ENCODE data around the gene RBFOX1.

RBFOX1 gene

GRCh38 chr16:7513429-7513828 is 180.8 kb downstream of the RBFOX1 start:
- Histone ChIP-seq H3K27ac (no peak overlapping the region), H3K4me3 (ENCODE audit: low read depth, low read length) (no peak overlapping the region), H3K36me3 (replicated peaks) (no peaks in the 10 kb centered on the region), H3K27me3 (replicated peaks) (no peaks in the 10 kb centered on the region)
- peak; percentile 13 for TF ChIP-seq CTCF (IDR thresholded peaks at IDR 0.05; ENCODE audit: low read depth, low read length, missing control alignments)
- no peak for DNase-seq
- in situ Hi-C loops (cut with HindIII; ENCODE audit: low pct_ligation_motif_present, low sequenced_read_pairs) = no loop called here

- Histone ChIP-seq H3K4me3 (ENCODE audit: low read depth, low read length) (no peak overlapping the region), H3K36me3 (replicated peaks) (no peaks in the 10 kb centered on the region), H3K27ac (no peak overlapping the region), H3K27me3 (replicated peaks) (no peaks in the 10 kb centered on the region)
- TF ChIP-seq CTCF (IDR thresholded peaks at IDR 0.05; ENCODE audit: low read depth, low read length, missing control alignments) = no peak
- no peak for DNase-seq
- in situ Hi-C loops (cut with HindIII; ENCODE audit: low pct_ligation_motif_present, low sequenced_read_pairs) = no loop called here
These were observed 182.9 kb downstream of the RBFOX1 start for GRCh38 chr16:7515543-7515942.

GRCh38 chr16:7517496-7517895 is 184.9 kb downstream of the RBFOX1 start:
- no peak overlapping the region for H3K27ac ChIP-seq
- no peaks in the 10 kb centered on the region for H3K36me3 ChIP-seq (replicated peaks)
- DNase-seq = no peak
- TF ChIP-seq CTCF (IDR thresholded peaks at IDR 0.05; ENCODE audit: low read depth, low read length, missing control alignments) = no peak
- no peak overlapping the region for H3K4me3 ChIP-seq (ENCODE audit: low read depth, low read length)
- in situ Hi-C loops (cut with HindIII; ENCODE audit: low pct_ligation_motif_present, low sequenced_read_pairs) = no loop called here
- no peaks in the 10 kb centered on the region for H3K27me3 ChIP-seq (replicated peaks)

GRCh38 chr16:7518158-7518557 is 185.5 kb downstream of the RBFOX1 start:
- H3K27me3 ChIP-seq (replicated peaks) = no peaks in the 10 kb centered on the region
- in situ Hi-C loops (cut with HindIII; ENCODE audit: low pct_ligation_motif_present, low sequenced_read_pairs) = no loop called here
- no peaks in the 10 kb centered on the region for H3K36me3 ChIP-seq (replicated peaks)
- no peak for DNase-seq
- H3K27ac ChIP-seq = no peak overlapping the region
- TF ChIP-seq CTCF (IDR thresholded peaks at IDR 0.05; ENCODE audit: low read depth, low read length, missing control alignments) = no peak
- H3K4me3 ChIP-seq (ENCODE audit: low read depth, low read length) = no peak overlapping the region

GRCh38 chr16:7521834-7522233 is 189.2 kb downstream of the RBFOX1 start:
- H3K4me3 ChIP-seq (ENCODE audit: low read depth, low read length) = no peak overlapping the region
- in situ Hi-C loops (cut with HindIII; ENCODE audit: low pct_ligation_motif_present, low sequenced_read_pairs) = no loop called here
- TF ChIP-seq CTCF (IDR thresholded peaks at IDR 0.05; ENCODE audit: low read depth, low read length, missing control alignments) = no peak
- H3K27ac ChIP-seq = no peak overlapping the region
- H3K36me3 ChIP-seq (replicated peaks) = no peaks in the 10 kb centered on the region
- DNase-seq = no peak
- no peaks in the 10 kb centered on the region for H3K27me3 ChIP-seq (replicated peaks)

- TF ChIP-seq CTCF (IDR thresholded peaks at IDR 0.05; ENCODE audit: low read depth, low read length, missing control alignments) = no peak
- no peak for DNase-seq
- Histone ChIP-seq H3K36me3 (replicated peaks) (no peaks in the 10 kb centered on the region), H3K27ac (no peak overlapping the region), H3K4me3 (ENCODE audit: low read depth, low read length) (no peak overlapping the region), H3K27me3 (replicated peaks) (no peaks in the 10 kb centered on the region)
- in situ Hi-C loops (cut with HindIII; ENCODE audit: low pct_ligation_motif_present, low sequenced_read_pairs) = no loop called here
These were observed 191.8 kb downstream of the RBFOX1 start for GRCh38 chr16:7524419-7524818.

All from brain microvascular endothelial cell (primary cell).